Muscle of arm (tissue), 12 donors: ENCODE data around the gene AFF4. TPM values are rescaled to one million over a fixed set of nuclear protein-coding genes. Genes with fewer than 3 reads are reported as not detected.
"Not testable (repeated sequence)": the region's sequence is repeated elsewhere in the genome, so short reads cannot be mapped to it uniquely, and the experiment has no call there.

Source experiments
- DNase-seq: peaks from one replicate; pipeline ENCODE4 v3.0.0-alpha.2; 2013
- polyA plus RNA-seq, 12 donors: library from polyadenylated mRNA; unstranded; fragments of 120-200 nt; gene quantifications; one replicate each; pipeline ENCODE4 v1.2.1, GENCODE V29; 2013; ENCODE audit not compliant: insufficient read length in 12 of 12

AFF4 gene
- polyA plus RNA-seq, 12 donors: 45.1 to 65.3 (median 50.6) TPM; not detected in 1

- not testable (repeated sequence) for DNase-seq
Observed at GRCh38 chr5:132961123-132961815, 2.2 kb downstream of the AFF4 start.

GRCh38 chr5:132956166-132956799 lies 7.2 kb downstream of the AFF4 start:
- not testable (repeated sequence) for DNase-seq

GRCh38 chr5:132953710-132954109 lies 9.7 kb downstream of the AFF4 start:
- no peak for DNase-seq

- DNase-seq: no peak
Observed at GRCh38 chr5:132952829-132953228, 10.6 kb downstream of the AFF4 start.

GRCh38 chr5:132951897-132952296 lies 11.5 kb downstream of the AFF4 start:
- DNase-seq: no peak

GRCh38 chr5:132949136-132949535 lies 14.3 kb downstream of the AFF4 start:
- DNase-seq: no peak

GRCh38 chr5:132947671-132948070 lies 15.8 kb downstream of the AFF4 start:
- DNase-seq: no peak

GRCh38 chr5:132945315-132945714 lies 18.1 kb downstream of the AFF4 start:
- not testable (repeated sequence) for DNase-seq

- DNase-seq: no peak
Observed at GRCh38 chr5:132943362-132944022, 19.9 kb downstream of the AFF4 start.

- DNase-seq: no peak
Observed at GRCh38 chr5:132941331-132941730, 22.1 kb downstream of the AFF4 start.

- no peak for DNase-seq
Observed at GRCh38 chr5:132928062-132928407, 35.4 kb downstream of the AFF4 start.

- no peak for DNase-seq
Observed at GRCh38 chr5:132927355-132928061, 35.9 kb downstream of the AFF4 start.

GRCh38 chr5:132926437-132926836 lies 37.0 kb downstream of the AFF4 start:
- no peak for DNase-seq

GRCh38 chr5:132916086-132916485 lies 47.3 kb downstream of the AFF4 start:
- DNase-seq: no peak

GRCh38 chr5:132915681-132916080 lies 47.8 kb downstream of the AFF4 start:
- no peak for DNase-seq

- no peak for DNase-seq
Observed at GRCh38 chr5:132909702-132910101, 53.7 kb downstream of the AFF4 start.

GRCh38 chr5:132907161-132907560 lies 56.3 kb downstream of the AFF4 start:
- DNase-seq: no peak

- no peak for DNase-seq
Observed at GRCh38 chr5:132905938-132906337, 57.5 kb downstream of the AFF4 start.

- no peak for DNase-seq
Observed at GRCh38 chr5:132901730-132902129, 61.7 kb downstream of the AFF4 start.

- no peak for DNase-seq
Observed at GRCh38 chr5:132901036-132901435, 62.4 kb downstream of the AFF4 start.

- DNase-seq: no peak
Observed at GRCh38 chr5:132898094-132898493, 65.3 kb downstream of the AFF4 start.

GRCh38 chr5:132896685-132897084 lies 66.7 kb downstream of the AFF4 start:
- no peak for DNase-seq
